ENCODE results near the gene BEST1.

BEST1 gene

DNA sequence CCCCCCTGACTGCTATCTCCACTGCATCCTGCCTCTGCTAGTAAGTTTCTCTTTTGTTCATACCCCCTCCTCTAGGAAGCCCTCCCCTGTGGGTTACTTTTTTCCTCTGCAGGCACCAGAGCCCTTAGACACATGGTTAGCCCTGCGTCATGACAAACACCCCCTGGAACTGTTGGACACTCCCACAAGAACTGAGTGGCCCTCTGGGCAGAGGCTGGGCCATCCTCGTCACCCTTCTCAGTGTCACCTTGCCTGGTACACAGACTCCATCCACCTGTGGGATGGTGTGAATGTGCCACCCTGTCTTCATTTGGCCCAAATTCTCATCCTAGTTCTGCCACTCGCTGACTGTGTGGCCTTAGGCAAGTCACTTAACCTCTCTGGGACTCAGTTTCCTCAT, 28.7 kb upstream of the BEST1 start:
- TF ChIP-seq, protein P1, sequence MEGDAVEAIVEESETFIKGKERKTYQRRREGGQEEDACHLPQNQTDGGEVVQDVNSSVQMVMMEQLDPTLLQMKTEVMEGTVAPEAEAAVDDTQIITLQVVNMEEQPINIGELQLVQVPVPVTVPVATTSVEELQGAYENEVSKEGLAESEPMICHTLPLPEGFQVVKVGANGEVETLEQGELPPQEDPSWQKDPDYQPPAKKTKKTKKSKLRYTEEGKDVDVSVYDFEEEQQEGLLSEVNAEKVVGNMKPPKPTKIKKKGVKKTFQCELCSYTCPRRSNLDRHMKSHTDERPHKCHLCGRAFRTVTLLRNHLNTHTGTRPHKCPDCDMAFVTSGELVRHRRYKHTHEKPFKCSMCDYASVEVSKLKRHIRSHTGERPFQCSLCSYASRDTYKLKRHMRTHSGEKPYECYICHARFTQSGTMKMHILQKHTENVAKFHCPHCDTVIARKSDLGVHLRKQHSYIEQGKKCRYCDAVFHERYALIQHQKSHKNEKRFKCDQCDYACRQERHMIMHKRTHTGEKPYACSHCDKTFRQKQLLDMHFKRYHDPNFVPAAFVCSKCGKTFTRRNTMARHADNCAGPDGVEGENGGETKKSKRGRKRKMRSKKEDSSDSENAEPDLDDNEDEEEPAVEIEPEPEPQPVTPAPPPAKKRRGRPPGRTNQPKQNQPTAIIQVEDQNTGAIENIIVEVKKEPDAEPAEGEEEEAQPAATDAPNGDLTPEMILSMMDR (IDR thresholded peaks at IDR 0.05; ENCODE audit: control insufficient read depth, insufficient read depth, low read depth, low read length, missing control alignments), result no peak
- H3K4me3 ChIP-seq (ENCODE audit: control insufficient read depth, low read depth, low read length), result no peak overlapping the region
- no peak for DNase-seq (ENCODE audit: low read depth)

DNA sequence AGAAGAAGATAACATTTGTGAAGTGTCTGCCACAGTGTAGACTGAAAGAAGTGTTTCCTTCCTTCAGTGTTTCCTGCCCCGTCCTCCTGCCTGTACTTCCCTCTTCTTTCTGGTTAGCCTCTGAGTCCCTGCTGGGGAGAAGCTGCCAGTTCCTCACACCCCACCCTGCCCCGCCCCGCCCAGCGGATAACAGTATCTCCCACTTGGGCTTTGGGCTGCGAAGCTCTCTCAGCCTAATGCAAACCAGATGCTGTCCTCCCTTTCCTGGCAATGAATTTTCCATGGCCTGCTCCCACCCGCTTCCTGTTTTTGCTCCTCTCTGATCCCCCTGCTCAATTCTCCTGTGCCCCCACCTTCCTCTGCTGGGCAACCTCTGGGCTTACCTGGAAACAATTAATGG, 27.6 kb upstream of the BEST1 start:
- TF ChIP-seq, protein P1 (IDR thresholded peaks at IDR 0.05; ENCODE audit: control insufficient read depth, insufficient read depth, low read depth, low read length, missing control alignments), result no peak
- peak; percentile 42 for DNase-seq (ENCODE audit: low read depth)
- H3K4me3 ChIP-seq (ENCODE audit: control insufficient read depth, low read depth, low read length), result no peak overlapping the region

DNA sequence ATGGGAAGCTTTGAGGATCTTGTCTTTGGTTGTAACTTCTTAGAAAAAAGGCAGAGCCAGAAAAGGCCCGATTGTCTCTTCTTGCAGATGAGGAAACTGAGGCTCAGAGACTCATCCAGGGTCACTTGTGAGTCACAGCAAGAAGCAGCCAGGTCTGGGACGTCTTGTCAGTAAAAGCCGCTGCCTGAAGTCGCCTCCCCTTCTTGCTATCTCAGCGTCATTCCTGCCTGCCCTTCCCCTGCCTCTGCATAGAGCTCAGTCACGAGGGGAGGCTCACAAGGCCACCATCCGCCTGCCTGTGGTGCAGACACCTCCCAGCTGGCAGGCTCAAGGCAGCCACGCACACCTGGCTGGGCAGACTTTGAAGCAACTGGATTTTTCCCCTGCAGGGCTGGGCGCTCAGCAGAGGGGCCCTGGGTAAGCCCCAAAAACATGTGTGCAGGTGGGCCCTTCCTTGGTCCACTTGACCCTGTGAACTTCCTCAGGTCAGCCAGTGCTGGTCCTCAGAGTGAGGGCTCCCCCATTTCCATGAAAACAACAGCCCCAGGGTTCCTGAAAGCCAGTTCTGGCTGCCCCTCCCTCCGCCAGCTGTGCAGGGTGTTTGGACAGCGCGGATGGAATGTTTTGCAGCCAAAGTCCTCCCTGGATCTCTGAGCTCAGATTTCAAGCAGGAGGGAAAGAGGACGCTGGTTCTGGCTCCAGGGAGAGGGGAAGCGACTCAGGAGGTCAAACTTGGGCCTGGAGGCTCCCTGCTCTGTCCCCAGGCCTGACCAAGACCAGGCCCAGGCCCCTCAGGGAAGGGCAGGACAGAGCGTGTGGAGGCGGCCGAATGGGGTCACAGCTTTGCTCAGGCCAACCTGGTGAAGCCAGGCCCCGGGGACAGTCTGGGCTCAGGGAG, 26.7 kb upstream of the BEST1 start:
- no peak for DNase-seq (ENCODE audit: low read depth)
- H3K4me3 ChIP-seq (ENCODE audit: control insufficient read depth, low read depth, low read length), result no peak overlapping the region
- TF ChIP-seq, protein P1 (IDR thresholded peaks at IDR 0.05; ENCODE audit: control insufficient read depth, insufficient read depth, low read depth, low read length, missing control alignments), result no peak

DNA sequence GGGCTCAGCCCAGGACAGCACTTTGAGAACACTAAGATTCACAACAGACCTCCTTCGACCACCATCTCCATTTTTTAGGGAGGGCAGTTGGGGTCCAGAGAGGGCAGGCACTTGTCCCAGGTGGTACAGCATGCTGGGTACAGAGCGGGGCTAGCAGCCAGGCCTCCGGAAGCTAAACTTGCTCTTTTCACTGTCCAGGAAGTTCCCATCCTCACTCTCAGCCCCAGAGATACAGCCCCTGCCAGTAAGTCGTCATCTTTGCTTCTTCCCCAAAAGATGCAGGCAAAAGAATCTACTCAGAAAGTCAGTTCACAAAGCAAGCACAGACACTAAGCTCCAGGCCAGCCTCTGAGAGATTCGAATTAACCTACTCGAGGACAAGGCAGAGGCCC, 26.1 kb upstream of the BEST1 start:
- H3K4me3 ChIP-seq (ENCODE audit: control insufficient read depth, low read depth, low read length), result no peak overlapping the region
- no peak for DNase-seq (ENCODE audit: low read depth)
- TF ChIP-seq, protein P1 (IDR thresholded peaks at IDR 0.05; ENCODE audit: control insufficient read depth, insufficient read depth, low read depth, low read length, missing control alignments), result no peak

DNA sequence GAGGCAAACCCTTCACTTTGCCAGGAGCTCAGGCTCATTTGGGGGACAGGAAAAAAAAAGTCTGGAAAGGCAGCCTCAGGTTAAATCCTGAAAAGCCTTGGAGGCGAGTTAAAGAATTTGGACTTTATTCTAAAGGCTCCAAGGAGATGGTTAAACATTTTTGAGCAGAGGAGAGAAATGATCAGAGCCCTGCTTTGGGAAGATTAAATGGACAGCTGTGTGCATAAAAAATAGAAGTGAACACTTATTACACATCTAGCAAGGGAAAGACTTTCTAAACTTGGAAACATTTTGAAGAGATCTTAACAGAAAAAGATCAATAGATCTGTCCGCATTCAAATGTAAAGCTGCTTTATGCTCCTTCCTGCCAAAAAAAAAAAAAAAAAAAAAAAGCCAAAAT, 24.4 kb upstream of the BEST1 start:
- TF ChIP-seq, protein P1 (IDR thresholded peaks at IDR 0.05; ENCODE audit: control insufficient read depth, insufficient read depth, low read depth, low read length, missing control alignments), result no peak
- H3K4me3 ChIP-seq (ENCODE audit: control insufficient read depth, low read depth, low read length), result no peak overlapping the region
- DNase-seq (ENCODE audit: low read depth), result no peak

DNA sequence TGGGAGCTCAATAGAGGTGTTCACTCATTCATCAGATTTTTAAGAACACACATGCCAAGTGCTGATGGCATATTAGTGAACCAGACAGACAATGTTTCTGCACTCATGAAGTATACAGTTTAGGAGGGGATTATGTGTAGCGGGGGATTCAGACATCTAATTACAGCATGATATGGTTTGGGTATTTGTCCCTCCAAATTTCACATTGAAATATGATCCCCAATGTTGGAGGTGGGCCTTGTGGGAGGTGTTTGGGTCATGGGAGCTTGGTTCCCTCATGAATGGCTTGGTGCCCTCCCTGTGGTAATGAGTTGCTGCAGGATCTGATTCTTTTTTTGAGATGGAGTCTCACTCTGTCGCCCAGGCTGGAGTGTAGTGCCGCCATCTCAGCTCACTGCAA, 23.9 kb upstream of the BEST1 start:
- no peak for DNase-seq (ENCODE audit: low read depth)
- TF ChIP-seq, protein P1 (IDR thresholded peaks at IDR 0.05; ENCODE audit: control insufficient read depth, insufficient read depth, low read depth, low read length, missing control alignments), result no peak
- H3K4me3 ChIP-seq (ENCODE audit: control insufficient read depth, low read depth, low read length), result no peak overlapping the region
